ENCODE data around the gene PARD6G. TPM values are rescaled to one million over a fixed set of nuclear protein-coding genes. Genes with fewer than 3 reads are reported as not detected.

Gene PARD6G
- polyA plus RNA-seq, 1 of the 3 experiments (the other 2 are of a cell fraction) = 4.3 TPM

DNA sequence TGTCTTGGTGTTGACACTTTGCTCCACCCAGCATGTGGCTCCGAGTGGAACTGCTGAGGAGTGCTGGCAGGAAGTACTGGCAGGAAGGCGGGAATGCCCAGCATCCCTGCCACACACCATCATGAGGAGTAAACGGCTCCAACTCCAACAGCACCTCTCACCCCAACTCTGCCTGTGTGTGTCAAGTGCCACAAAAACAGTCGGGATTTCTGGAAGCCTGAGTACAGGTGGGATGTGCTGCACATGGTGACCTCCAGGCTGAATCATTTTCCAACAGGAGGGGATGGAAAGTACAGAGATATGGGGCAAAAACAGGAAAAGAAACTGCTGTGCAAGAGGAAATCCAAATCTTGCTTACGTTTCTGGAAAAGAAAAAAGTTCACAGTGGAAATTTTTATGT lies 53.6 kb downstream of the PARD6G start:
- Histone ChIP-seq H3K4me1 (ENCODE audit: control insufficient read depth in 1 of 2, insufficient read depth in 2 of 2, low read depth in 1 of 2, low read length in 1 of 2) (no peaks in the 10 kb centered on the region; a peak in 1 of 4 replicates), H3K9me3 (no peaks in the 10 kb centered on the region), H3K79me2 (ENCODE audit: insufficient read depth) (no peaks in the 10 kb centered on the region), H3K27ac (ENCODE audit: low read depth in 2 of 2, low read length in 1 of 2) (no peak overlapping the region), H3K9me2 (no peaks in the 10 kb centered on the region), H3K4me3 (ENCODE audit: low read depth in 2 of 2, low read length in 1 of 2) (no peak overlapping the region), H2AFZ (ENCODE audit: low read depth) (no peak overlapping the region), H3K27me3 (ENCODE audit: insufficient read depth) (no peaks in the 10 kb centered on the region), H3F3A (replicated peaks; ENCODE audit: insufficient read depth) (no peaks in the 10 kb centered on the region), H3K9ac (no peak overlapping the region), H3K36me3 (replicated peaks in 1 of 2; ENCODE audit: control insufficient read depth in 1 of 2, insufficient read depth in 2 of 2, low read length in 1 of 2) (no peaks in the 10 kb centered on the region), H3K4me2 (no peak overlapping the region), H4K20me1 (ENCODE audit: insufficient read depth) (no peaks in the 10 kb centered on the region)
- ChIA-PET CTCF (interaction anchor here (0.6 kb wide), 1 partner anchor 12 kb away, joined by 3 read pairs; no protein-coding TSS in a partner anchor), POLR2A (no interaction called here)
- WGBS (ENCODE audit: low lambda C conversion rate) = 59% methylated on average over 5 of the region's 5 CpGs
- TF ChIP-seq TEAD4 (IDR thresholded peaks at IDR 0.05; ENCODE audit: borderline replicate concordance, insufficient read depth) (no peak), NRF1 (IDR thresholded peaks at IDR 0.05; ENCODE audit: low read depth, low read length) (no peak), SMC3 (IDR thresholded peaks at IDR 0.05; ENCODE audit: low read depth, low read length) (no peak), RXRA (IDR thresholded peaks at IDR 0.05; ENCODE audit: borderline replicate concordance, low read depth) (no peak), CHD2 (IDR thresholded peaks at IDR 0.05; ENCODE audit: low read length, partially characterized antibody) (no peak), EP300 (IDR thresholded peaks at IDR 0.05; ENCODE audit: borderline replicate concordance in 1 of 2, low read depth in 1 of 2, low read length in 1 of 2) (no peak), ELF1 (IDR thresholded peaks at IDR 0.05) (no peak), RAD21 (IDR thresholded peaks at IDR 0.05; ENCODE audit: low read length) (no peak), FOXJ3 (CRISPR knock-in tag; IDR thresholded peaks at IDR 0.05) (no peak), FOXM1 (IDR thresholded peaks at IDR 0.05; ENCODE audit: low read depth) (no peak)
- TF ChIP-seq, protein P1, sequence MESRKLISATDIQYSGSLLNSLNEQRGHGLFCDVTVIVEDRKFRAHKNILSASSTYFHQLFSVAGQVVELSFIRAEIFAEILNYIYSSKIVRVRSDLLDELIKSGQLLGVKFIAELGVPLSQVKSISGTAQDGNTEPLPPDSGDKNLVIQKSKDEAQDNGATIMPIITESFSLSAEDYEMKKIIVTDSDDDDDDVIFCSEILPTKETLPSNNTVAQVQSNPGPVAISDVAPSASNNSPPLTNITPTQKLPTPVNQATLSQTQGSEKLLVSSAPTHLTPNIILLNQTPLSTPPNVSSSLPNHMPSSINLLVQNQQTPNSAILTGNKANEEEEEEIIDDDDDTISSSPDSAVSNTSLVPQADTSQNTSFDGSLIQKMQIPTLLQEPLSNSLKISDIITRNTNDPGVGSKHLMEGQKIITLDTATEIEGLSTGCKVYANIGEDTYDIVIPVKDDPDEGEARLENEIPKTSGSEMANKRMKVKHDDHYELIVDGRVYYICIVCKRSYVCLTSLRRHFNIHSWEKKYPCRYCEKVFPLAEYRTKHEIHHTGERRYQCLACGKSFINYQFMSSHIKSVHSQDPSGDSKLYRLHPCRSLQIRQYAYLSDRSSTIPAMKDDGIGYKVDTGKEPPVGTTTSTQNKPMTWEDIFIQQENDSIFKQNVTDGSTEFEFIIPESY (IDR thresholded peaks at IDR 0.05; ENCODE audit: borderline replicate concordance, low read depth) = no peak
- TF ChIP-seq, protein P2, sequence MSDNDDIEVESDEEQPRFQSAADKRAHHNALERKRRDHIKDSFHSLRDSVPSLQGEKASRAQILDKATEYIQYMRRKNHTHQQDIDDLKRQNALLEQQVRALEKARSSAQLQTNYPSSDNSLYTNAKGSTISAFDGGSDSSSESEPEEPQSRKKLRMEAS (IDR thresholded peaks at IDR 0.05; ENCODE audit: low read depth) = no peak
- TF ChIP-seq, protein P3, sequence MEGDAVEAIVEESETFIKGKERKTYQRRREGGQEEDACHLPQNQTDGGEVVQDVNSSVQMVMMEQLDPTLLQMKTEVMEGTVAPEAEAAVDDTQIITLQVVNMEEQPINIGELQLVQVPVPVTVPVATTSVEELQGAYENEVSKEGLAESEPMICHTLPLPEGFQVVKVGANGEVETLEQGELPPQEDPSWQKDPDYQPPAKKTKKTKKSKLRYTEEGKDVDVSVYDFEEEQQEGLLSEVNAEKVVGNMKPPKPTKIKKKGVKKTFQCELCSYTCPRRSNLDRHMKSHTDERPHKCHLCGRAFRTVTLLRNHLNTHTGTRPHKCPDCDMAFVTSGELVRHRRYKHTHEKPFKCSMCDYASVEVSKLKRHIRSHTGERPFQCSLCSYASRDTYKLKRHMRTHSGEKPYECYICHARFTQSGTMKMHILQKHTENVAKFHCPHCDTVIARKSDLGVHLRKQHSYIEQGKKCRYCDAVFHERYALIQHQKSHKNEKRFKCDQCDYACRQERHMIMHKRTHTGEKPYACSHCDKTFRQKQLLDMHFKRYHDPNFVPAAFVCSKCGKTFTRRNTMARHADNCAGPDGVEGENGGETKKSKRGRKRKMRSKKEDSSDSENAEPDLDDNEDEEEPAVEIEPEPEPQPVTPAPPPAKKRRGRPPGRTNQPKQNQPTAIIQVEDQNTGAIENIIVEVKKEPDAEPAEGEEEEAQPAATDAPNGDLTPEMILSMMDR (IDR thresholded peaks at IDR 0.05) = no peak
- TF ChIP-seq, protein P4, sequence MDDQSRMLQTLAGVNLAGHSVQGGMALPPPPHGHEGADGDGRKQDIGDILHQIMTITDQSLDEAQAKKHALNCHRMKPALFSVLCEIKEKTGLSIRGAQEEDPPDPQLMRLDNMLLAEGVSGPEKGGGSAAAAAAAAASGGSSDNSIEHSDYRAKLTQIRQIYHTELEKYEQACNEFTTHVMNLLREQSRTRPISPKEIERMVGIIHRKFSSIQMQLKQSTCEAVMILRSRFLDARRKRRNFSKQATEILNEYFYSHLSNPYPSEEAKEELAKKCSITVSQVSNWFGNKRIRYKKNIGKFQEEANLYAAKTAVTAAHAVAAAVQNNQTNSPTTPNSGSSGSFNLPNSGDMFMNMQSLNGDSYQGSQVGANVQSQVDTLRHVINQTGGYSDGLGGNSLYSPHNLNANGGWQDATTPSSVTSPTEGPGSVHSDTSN (IDR thresholded peaks at IDR 0.05) = no peak
- TF ChIP-seq, protein P5, sequence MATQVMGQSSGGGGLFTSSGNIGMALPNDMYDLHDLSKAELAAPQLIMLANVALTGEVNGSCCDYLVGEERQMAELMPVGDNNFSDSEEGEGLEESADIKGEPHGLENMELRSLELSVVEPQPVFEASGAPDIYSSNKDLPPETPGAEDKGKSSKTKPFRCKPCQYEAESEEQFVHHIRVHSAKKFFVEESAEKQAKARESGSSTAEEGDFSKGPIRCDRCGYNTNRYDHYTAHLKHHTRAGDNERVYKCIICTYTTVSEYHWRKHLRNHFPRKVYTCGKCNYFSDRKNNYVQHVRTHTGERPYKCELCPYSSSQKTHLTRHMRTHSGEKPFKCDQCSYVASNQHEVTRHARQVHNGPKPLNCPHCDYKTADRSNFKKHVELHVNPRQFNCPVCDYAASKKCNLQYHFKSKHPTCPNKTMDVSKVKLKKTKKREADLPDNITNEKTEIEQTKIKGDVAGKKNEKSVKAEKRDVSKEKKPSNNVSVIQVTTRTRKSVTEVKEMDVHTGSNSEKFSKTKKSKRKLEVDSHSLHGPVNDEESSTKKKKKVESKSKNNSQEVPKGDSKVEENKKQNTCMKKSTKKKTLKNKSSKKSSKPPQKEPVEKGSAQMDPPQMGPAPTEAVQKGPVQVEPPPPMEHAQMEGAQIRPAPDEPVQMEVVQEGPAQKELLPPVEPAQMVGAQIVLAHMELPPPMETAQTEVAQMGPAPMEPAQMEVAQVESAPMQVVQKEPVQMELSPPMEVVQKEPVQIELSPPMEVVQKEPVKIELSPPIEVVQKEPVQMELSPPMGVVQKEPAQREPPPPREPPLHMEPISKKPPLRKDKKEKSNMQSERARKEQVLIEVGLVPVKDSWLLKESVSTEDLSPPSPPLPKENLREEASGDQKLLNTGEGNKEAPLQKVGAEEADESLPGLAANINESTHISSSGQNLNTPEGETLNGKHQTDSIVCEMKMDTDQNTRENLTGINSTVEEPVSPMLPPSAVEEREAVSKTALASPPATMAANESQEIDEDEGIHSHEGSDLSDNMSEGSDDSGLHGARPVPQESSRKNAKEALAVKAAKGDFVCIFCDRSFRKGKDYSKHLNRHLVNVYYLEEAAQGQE (IDR thresholded peaks at IDR 0.05; ENCODE audit: low read depth, low read length) = no peak
- DNase-seq = no peak

All from SK-N-SH (cell line).